CD4-positive, alpha-beta T cell (primary cell): ENCODE data around the gene ICAM3. TPM values are rescaled to one million over a fixed set of nuclear protein-coding genes. Genes with fewer than 3 reads are reported as not detected.
A peak's percentile ranks its signal among the peaks of the same experiment; 100 is the strongest.

Experiments used
- ATAC-seq: fragments of 200-7000 bp; cut with Tn5 transposase; one replicate; pipeline ENCODE4 v1.10.0; 2022; ENCODE audit warnings: mild to moderate bottlenecking; ENCODE audit not compliant: poor library complexity
- CTCF ChIA-PET: fragments of 350-600 bp; sonication (Branson Sonifier 250); formaldehyde crosslinking; loops from one replicate; lab custom pipeline; 2021; ENCODE audit warnings: antibody characterized with exemption, inconsistent platforms; lab: Charles Lee
- POLR2A ChIA-PET: fragments of 350-600 bp; sonication (Branson Sonifier 250); formaldehyde crosslinking; loops from one replicate; lab custom pipeline; 2021; ENCODE audit warnings: antibody characterized with exemption, inconsistent platforms; lab: Charles Lee
- DNase-seq, 14 experiments: peaks; one replicate each; pipeline ENCODE4 v3.0.0-alpha.2; 2013 to 2020; ENCODE audit warnings: mixed read lengths in 2 of 14
- H3K27ac ChIP-seq, 2 donors: one replicate each; pipeline versions ENCODE4 v1.5.1 to v1.7.0; 2013; ENCODE audit warnings: low read length in 2 of 2, low read depth in 1 of 2, mild to moderate bottlenecking in 1 of 2
- H3K27me3 ChIP-seq, 2 experiments: 1 replicate in 1 of 2; 2 replicates in 1 of 2; pipeline versions ENCODE4 v1.6.1 to v1.7.0; 2013; ENCODE audit warnings: low read length in 2 of 2, control low read depth in 1 of 2, mild to moderate bottlenecking in 1 of 2, moderate library complexity in 1 of 2; ENCODE audit not compliant: insufficient read depth in 2 of 2, control insufficient read depth in 1 of 2
- H3K36me3 ChIP-seq: one replicate; pipeline ENCODE4 v1.6.1; 2013; ENCODE audit warnings: low read length, control low read depth; ENCODE audit not compliant: insufficient read depth
- H3K4me1 ChIP-seq: one replicate; pipeline ENCODE4 v1.6.1; 2013; ENCODE audit warnings: low read length, control low read depth; ENCODE audit not compliant: insufficient read depth
- H3K4me3 ChIP-seq: one replicate; pipeline ENCODE4 v1.5.1; 2013; ENCODE audit warnings: mild to moderate bottlenecking, low read length, moderate library complexity
- H3K9me3 ChIP-seq, 2 experiments: 1 replicate in 1 of 2; 2 replicates in 1 of 2; pipeline versions ENCODE4 v1.6.1 to v1.7.0; 2013; ENCODE audit warnings: low read length in 2 of 2, mild to moderate bottlenecking in 2 of 2, control low read depth in 1 of 2, moderate library complexity in 1 of 2; ENCODE audit not compliant: control insufficient read depth in 1 of 2, insufficient read depth in 1 of 2
- H3K27ac Mint-ChIP-seq: one replicate; pipeline ENCODE4 v1.8.0; 2020; ENCODE audit warnings: mixed read lengths
- H3K27me3 Mint-ChIP-seq: one replicate; pipeline ENCODE4 v1.8.0; 2021; ENCODE audit warnings: mixed read lengths
- H3K36me3 Mint-ChIP-seq: one replicate; pipeline ENCODE4 v1.8.0; 2021; ENCODE audit warnings: low read depth, mixed read lengths
- H3K4me1 Mint-ChIP-seq: one replicate; pipeline ENCODE4 v1.8.0; 2021; ENCODE audit warnings: low read depth, mixed read lengths
- H3K4me3 Mint-ChIP-seq: one replicate; pipeline ENCODE4 v1.8.0; 2020; ENCODE audit warnings: mild to moderate bottlenecking, mixed read lengths
- H3K9me3 Mint-ChIP-seq: one replicate; pipeline ENCODE4 v1.8.0; 2020; ENCODE audit warnings: mixed read lengths
- intact Hi-C, 2 experiments: fragments of 100-400 bp; cut with DNase I in 1 of 2; cut with micrococcal nuclease in 1 of 2; formaldehyde crosslinking; loops; one replicate each; pipeline versions ENCODE4 v1.15.1 to v1.9.0; 2023 to 2025; cut with DNase I, micrococcal nuclease
- total RNA-seq, 174 experiments: library from RNA in 2 of 174; stranded (reverse) in 2 of 174; gene quantifications; one replicate each; pipeline ENCODE4 v1.2.3 and lab custom pipeline; 2021 to 2026
- TF ChIP-seq, protein P1 (sequence below): fragments of 200-600 bp; IDR thresholded peaks from one replicate; pipeline ENCODE4 v1.8.0; 2022; ENCODE audit warnings: antibody characterized with exemption, mild to moderate bottlenecking

Gene ICAM3
- total RNA-seq, 2 experiments from 2014 or later: 164 to 173 TPM

GRCh38 chr19:10344780-10345179 lies 5.4 kb upstream of the ICAM3 start:
- POLR2A ChIA-PET: interaction anchor here (0.5 kb wide), 1 partner anchor 36 kb away, joined by 3 read pairs; the partner anchor contains the start of gene TYK2
- H3K4me3 ChIP-seq: no peak overlapping the region
- TF ChIP-seq, protein P1, sequence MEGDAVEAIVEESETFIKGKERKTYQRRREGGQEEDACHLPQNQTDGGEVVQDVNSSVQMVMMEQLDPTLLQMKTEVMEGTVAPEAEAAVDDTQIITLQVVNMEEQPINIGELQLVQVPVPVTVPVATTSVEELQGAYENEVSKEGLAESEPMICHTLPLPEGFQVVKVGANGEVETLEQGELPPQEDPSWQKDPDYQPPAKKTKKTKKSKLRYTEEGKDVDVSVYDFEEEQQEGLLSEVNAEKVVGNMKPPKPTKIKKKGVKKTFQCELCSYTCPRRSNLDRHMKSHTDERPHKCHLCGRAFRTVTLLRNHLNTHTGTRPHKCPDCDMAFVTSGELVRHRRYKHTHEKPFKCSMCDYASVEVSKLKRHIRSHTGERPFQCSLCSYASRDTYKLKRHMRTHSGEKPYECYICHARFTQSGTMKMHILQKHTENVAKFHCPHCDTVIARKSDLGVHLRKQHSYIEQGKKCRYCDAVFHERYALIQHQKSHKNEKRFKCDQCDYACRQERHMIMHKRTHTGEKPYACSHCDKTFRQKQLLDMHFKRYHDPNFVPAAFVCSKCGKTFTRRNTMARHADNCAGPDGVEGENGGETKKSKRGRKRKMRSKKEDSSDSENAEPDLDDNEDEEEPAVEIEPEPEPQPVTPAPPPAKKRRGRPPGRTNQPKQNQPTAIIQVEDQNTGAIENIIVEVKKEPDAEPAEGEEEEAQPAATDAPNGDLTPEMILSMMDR: no peak

DNA sequence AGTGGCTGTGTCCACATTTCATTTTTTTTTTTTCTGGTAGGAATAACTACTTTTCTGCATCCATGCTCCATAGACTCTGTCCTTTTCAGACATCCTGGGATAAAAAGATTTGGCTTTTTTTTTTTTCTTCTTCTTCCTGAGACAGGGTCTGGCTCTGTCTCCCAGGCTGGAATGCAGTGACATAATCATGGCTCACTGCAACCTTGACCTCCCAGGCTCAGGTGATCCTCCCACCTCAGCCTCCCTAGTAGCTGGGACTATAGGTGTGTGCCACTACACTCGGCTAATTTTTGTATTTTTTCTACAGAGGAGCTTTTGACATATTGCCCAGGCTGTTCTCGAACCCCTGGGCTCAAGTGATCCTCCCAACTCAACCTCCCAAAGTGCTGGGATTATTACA lies 4.1 kb upstream of the ICAM3 start:
- H3K9me3 ChIP-seq: no peaks in the 10 kb centered on the region
- ChIA-PET POLR2A (interaction anchor here (0.9 kb wide), 1 partner anchor 10 kb away, joined by 5 read pairs; the partner anchor contains the start of gene RAVER1), CTCF (interaction anchor here (0.7 kb wide), 1 partner anchor 63 kb away, joined by 4 read pairs; no protein-coding TSS in a partner anchor)
- no peaks in the 10 kb centered on the region for H3K36me3 ChIP-seq
- H3K4me1 ChIP-seq: peaks cover 24% of the 10 kb centered on the region
- TF ChIP-seq, protein P1: no peak
- Mint-ChIP-seq H3K4me1 (peaks cover 17% of the 10 kb centered on the region), H3K9me3 (no peaks in the 10 kb centered on the region), H3K27ac (no peak overlapping the region), H3K4me3 (no peak overlapping the region), H3K27me3 (no peaks in the 10 kb centered on the region), H3K36me3 (peaks cover 8% of the 10 kb centered on the region)
- H3K4me3 ChIP-seq: no peak overlapping the region
- DNase-seq: no peak
- ATAC-seq: no peak
- H3K27me3 ChIP-seq: no peaks in the 10 kb centered on the region
- no peak overlapping the region for H3K27ac ChIP-seq
- intact Hi-C loops: no loop called here

More at GRCh38 chr19:10344780-10345179, 5.4 kb upstream of the ICAM3 start:
- DNase-seq (no peak), ATAC-seq (no peak)
- Mint-ChIP-seq H3K4me3 (no peak overlapping the region), H3K9me3 (no peaks in the 10 kb centered on the region), H3K4me1 (peaks cover 4% of the 10 kb centered on the region), H3K36me3 (no peaks in the 10 kb centered on the region), H3K27ac (no peak overlapping the region), H3K27me3 (no peaks in the 10 kb centered on the region)
- Histone ChIP-seq H3K36me3 (peaks cover under 1% of the 10 kb centered on the region), H3K27ac (no peak overlapping the region), H3K27me3 (no peaks in the 10 kb centered on the region), H3K4me1 (peaks cover 12% of the 10 kb centered on the region), H3K9me3 (no peaks in the 10 kb centered on the region)
- CTCF ChIA-PET: interaction anchor here (0.9 kb wide), 1 partner anchor 86 kb away, joined by 3 read pairs; no protein-coding TSS in a partner anchor
- intact Hi-C loops: no loop called here

DNA sequence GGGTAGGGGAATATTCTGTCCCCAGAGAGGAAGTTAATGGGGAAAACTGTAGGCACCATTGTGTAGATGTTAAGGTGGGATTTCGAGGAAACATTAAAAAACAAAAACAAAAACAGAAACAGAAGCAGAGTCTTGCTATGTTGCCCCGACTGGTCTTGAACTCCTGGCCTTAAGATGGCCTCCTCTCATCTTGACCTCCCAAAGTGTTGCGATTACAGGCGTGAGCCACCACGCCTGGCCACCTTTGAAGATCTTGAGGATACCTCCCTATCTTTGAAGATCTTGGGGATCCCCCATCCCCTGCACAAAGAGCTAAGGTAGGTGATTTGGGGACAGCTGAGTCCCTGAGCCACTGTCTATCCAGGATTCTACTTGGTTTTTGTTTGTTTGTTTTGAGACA lies 553 bp upstream of the ICAM3 start:
- intact Hi-C loops: no loop called here
- Mint-ChIP-seq H3K27me3 (no peaks in the 10 kb centered on the region), H3K36me3 (peaks cover 8% of the 10 kb centered on the region), H3K4me1 (peaks cover 22% of the 10 kb centered on the region), H3K4me3 (peak overlapping the region; percentile 95), H3K27ac (peak overlapping the region; percentile 90), H3K9me3 (no peaks in the 10 kb centered on the region)
- TF ChIP-seq, protein P1: no peak
- peak overlapping the region; percentile 94 for H3K4me3 ChIP-seq
- DNase-seq (peak in 1 of 14 experiments; percentile 35), ATAC-seq (no peak)
- peaks cover 49% of the 10 kb centered on the region for H3K4me1 ChIP-seq
- H3K9me3 ChIP-seq: no peaks in the 10 kb centered on the region
- peaks cover 14% of the 10 kb centered on the region for H3K36me3 ChIP-seq
- peak overlapping the region; percentile 16 to 80 for H3K27ac ChIP-seq
- CTCF ChIA-PET: no interaction called here
- H3K27me3 ChIP-seq: no peaks in the 10 kb centered on the region
- POLR2A ChIA-PET: no interaction called here
